ENCODE data around the gene PTPRF.
"Not testable (repeated sequence)": the region's sequence is repeated elsewhere in the genome, so short reads cannot be mapped to it uniquely, and the experiment has no call there.

Gene PTPRF

DNA sequence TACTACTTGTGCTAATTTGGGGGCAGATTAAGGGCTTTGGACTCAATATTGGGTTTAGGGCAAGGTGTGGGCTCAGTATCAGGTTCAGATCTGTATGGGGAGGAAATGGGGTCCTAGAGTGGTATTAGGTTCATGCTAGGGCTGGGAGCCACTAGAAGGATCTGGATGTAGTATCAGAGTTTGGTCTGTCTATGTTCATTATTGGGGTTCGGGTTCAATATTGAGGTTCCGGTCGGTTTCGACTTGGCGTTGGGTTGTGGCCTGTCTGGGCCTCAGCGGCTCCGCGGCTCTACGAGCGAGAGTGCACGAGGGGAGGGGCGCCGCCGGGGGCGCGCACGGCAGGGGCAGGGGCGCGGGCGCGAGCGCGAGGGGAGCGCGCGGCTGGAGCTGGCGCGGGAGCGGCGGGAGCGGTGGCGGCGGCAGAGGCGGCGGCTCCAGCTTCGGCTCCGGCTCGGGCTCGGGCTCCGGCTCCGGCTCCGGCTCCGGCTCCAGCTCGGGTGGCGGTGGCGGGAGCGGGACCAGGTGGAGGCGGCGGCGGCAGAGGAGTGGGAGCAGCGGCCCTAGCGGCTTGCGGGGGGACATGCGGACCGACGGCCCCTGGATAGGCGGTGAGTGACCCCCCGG is at the start of gene PTPRF:
Gene PTPRF (plus strand): TSS at position 401 of the 624 bp plus-strand sequence. CDS start 14,193 bp downstream, outside the sequence.
- peak; percentile 64 for DNase-seq (ENCODE audit: low spot score)

DNA sequence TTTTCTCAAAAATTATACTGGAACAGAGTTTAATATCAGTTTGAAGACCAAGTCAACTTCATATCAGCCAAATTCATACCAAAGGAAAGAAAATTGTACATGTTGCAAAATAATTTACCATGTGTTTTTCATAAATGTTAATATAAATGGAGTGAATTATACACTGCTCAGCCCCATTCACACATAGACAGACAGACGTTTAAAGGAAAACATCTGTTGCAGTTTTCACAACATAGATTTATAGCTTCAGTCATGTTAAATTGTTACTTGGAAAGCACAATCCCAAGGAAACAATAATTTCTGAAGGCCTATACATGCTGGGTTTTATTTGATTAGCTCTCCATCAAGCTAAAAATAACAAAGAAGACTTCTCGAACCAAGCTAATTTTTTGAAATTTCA is 49.2 kb upstream of the PTPRF start:
- no peak for DNase-seq (ENCODE audit: low spot score)

DNA sequence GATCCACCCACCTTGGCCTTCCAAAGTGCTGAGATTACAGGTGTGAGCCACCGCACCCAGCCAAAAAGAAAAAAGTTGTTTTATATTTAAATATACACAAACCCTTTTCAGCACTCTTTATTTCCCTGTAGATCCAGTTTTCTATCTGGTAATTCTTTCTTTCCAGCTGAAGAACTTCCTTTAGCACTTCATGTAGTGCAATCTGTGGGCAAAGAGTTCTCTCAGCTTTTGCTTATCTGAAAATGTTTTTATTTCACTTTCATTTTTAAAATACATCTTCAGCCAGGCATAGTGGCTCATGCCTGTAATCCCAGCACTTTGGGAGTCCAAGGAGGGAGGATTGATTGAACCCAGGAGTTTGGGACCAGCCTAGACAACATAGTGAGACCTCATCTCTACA is 48.5 kb upstream of the PTPRF start:
- DNase-seq (ENCODE audit: low spot score): no peak

DNA sequence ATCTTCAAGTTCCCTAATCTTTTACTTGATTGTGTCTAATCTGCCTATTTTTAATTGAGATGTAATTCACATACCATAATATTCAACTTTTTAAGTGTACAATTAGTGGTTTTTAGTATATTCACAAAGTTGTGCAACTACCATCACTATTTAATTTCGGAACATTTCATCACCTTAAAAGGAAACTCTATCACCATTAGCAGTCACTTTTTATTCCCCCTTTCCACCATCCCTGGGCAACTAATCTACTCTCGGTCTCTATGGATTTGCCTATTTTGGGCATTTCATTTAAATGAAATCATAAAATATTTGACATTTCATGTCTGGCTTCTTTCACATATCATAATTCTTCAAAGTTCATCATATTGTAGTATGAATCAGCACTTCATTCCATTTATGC is 46.3 kb upstream of the PTPRF start:
- no peak for DNase-seq (ENCODE audit: low spot score)

DNA sequence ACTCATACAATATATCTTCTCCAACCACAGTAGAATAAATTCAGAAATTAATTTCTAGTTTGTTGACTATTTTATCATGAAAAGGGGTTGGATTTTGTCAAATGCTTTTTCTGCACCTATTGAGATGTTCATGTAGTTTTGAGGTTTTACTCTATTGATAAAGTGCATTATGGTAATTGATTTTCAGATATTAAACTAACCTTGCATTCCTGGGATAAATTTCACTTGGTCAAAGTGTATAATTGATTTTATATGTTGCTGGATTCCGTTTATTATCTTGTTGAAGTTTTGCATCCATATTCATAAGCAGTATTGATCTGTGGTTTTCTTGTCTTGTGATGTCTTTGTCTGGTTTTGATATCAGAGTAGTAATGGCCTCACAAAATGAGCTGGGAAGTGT is 42.5 kb upstream of the PTPRF start:
- DNase-seq (ENCODE audit: low spot score): no peak

DNA sequence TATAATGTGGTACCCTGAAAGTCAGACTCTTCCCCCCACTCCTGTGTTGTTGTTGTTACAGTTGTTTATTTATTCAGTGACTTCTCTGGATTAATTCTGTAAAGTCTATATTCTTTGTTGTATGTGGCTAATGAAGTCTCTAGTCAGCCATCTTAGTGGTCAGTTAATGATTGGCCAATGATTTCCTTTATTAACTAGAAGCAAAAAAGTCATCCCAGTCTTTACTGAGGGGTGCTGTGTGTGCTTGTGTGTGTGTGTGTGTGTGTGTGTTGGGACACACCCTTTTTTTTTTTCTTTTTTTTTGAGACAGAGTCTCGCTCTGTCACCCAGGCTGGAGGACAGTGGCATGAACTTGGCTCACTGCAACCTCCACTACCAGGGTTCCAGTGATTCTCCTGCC is 39.6 kb upstream of the PTPRF start:
- no peak for DNase-seq (ENCODE audit: low spot score)

DNA sequence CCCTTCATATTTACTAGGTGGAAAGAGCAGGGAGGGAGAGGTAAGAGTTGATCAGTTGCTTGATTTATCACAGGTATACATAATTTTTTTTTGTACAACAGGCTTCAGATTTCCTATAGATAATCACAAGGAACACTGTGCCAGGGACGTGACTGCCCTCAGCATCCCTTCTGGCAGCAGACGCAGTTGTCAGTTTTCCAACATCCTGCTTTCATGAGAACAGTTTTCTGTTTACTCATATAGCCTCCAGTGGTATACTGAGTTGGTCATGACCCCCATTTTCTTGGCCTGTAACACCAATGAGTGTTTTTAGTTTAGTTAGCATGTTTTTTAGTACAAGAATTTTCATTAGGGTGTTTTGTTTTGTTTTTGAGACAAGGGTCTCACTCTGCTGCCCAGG is 37.9 kb upstream of the PTPRF start:
- DNase-seq (ENCODE audit: low spot score): no peak

DNA sequence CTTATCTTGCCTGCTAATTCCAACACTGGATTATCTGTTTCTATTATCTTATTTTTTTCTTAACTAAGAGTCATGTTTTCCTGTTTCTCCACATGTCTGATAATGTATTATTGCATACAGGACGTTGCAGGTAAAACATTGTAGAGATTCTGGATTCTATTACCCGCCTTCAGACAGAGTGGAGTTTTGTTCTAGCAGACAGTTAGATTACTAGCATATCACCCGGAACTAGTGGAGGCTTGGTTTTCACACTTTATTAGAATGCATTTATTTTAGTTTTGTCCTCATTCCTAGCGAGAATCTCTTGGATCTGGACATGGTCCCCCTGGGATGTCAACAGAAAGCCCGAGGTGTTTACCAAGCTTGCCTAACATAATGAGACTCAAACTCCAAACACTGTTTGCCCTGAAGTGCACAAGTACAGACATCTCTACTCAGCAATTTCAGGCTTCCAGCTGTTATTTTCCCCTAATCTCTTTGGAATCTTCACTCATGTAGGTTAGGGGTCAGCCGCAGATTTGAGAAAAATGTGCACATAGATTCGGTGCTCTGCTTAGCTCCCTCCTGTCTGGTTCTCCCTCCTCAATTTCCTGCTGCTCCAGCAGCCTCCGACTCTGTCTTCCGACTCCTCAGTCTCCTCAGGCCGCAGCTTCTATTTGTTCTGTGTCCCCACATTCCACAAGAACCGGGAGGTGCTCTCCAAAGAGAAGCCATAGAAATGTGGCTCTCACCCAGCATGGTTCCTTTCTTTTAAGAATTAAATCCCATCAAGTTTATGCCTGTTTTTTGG is 36.8 kb upstream of the PTPRF start:
- no peak for DNase-seq (ENCODE audit: low spot score)

DNA sequence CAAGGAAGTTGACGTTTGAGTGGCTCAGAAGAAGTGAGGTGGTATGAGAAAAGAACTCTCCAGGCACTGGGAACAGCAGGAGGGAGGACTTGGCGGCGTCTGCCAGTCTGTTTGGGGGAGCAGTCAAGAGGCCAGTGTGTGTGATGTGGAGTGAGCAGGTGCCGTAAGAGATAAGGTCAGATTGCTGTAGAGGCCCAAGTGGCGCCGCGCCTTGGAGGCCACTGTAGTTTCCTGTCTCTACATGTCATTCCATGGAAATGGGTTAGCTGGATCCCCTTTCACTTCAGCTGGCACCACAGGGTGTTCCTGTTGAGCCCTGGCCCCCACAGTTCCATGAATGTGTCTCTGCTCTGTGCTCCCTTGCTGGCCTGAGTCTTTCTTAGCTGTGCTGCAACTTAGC is 35.5 kb upstream of the PTPRF start:
- DNase-seq (ENCODE audit: low spot score): no peak

DNA sequence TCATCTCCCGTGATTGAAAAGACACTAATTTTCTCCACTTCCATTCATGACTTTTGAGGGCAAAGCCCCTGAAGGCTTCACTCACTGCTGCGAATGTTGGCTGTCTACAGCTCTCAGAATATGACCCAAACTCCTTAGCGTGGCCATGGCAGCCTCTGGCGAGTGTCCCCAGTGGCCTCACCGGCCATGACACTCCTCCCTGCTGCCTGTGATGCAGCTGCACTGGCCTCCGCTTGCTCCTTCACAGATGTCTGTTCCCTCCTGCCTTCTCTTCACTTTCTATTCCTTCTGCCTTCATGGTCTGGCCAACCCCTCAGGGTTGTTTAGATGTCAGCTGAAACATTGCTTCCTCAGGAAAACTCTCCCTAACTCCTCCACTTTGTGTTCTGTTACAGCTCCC is 30.8 kb upstream of the PTPRF start:
- DNase-seq (ENCODE audit: low spot score): no peak

DNA sequence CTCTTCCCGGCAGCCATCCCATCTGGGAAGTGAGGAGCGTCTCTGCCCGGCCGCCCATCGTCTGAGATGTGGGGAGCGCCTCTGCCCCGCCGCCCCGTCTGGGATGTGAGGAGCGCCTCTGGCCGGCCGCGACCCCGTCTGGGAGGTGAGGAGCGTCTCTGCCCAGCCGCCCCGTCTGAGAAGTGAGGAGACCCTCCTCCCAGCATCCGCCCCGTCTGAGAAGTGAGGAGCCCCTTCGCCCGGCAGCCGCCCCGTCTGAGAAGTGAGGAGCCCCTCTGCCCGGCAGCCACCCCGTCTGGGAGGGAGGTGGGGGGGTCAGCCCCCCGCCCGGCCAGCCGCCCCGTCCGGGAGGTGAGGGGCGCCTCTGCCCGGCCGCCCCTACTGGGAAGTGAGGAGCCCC is 28.9 kb upstream of the PTPRF start:
- not testable (repeated sequence) for DNase-seq (ENCODE audit: low spot score)

DNA sequence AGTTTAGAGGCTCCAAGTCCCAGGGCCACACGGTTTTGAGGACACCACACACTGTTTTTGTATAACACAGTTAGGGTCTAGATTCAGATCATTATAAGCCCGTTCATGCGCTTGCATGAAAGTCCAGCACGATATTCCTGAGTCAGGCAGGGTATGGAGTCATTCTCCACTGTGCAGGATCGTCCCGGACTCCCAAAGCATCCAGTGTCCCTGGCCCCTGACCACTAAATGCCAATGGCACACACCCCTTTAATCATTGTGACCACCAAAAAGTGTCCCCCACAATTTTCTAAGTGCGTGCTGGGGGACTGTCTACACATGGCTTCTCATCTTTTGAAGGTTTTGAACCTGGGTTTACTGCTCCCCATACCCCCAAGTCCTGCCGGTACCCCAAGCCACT is 27.1 kb upstream of the PTPRF start:
- no peak for DNase-seq (ENCODE audit: low spot score)

DNA sequence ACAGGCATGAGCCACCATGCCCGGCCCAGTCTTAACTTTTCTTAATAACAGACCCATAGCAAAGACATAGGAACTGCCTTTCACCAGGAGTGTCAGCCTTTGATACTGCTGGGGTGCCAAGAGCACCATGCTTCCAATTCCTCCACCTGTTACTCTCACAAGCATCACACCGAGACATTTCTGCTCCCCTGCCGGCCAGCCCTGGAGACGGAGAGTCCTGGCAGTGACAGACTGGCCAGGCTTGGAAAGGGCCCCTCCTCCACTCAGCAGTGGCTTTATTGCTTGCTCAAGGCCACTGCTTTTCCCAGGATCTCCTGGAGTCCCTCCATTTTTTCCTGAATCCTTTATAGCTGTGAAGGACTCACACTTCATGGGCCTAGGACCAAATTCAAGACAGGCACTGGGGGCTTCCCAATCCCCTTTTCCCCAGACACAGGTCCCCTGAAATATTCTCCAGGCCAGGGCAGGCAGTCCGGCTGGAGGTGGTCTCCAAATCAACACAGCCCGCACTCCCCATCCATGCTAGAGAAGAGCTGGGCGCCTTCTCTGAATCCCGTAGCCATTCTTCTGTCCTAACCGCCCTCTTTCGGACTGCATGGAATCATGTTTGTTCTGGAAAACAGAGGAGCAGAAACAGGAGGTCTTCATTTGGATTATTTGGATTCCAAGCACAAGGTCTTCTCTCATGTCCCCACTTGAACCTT is 25.5 kb upstream of the PTPRF start:
- DNase-seq (ENCODE audit: low spot score): no peak

DNA sequence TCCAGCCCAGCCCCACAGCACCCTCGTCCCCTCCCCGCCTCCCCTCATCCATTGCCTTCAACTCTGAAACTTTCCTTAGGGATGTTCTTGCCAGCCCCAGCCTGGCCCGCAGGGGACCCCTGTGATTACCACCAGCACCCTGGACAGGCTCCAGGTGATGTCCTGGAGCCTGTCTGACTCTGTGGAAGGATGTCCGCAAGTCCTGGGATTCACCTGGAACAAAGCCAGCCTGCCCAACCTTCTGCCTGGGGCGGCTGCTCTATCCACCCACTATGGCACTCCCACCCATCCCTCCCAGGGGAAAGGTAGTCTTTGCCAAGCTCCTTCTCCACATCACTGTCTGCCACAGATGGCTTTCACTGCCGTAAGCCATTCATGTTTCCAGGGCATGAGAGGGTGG is 24.4 kb upstream of the PTPRF start:
- DNase-seq (ENCODE audit: low spot score): no peak

DNA sequence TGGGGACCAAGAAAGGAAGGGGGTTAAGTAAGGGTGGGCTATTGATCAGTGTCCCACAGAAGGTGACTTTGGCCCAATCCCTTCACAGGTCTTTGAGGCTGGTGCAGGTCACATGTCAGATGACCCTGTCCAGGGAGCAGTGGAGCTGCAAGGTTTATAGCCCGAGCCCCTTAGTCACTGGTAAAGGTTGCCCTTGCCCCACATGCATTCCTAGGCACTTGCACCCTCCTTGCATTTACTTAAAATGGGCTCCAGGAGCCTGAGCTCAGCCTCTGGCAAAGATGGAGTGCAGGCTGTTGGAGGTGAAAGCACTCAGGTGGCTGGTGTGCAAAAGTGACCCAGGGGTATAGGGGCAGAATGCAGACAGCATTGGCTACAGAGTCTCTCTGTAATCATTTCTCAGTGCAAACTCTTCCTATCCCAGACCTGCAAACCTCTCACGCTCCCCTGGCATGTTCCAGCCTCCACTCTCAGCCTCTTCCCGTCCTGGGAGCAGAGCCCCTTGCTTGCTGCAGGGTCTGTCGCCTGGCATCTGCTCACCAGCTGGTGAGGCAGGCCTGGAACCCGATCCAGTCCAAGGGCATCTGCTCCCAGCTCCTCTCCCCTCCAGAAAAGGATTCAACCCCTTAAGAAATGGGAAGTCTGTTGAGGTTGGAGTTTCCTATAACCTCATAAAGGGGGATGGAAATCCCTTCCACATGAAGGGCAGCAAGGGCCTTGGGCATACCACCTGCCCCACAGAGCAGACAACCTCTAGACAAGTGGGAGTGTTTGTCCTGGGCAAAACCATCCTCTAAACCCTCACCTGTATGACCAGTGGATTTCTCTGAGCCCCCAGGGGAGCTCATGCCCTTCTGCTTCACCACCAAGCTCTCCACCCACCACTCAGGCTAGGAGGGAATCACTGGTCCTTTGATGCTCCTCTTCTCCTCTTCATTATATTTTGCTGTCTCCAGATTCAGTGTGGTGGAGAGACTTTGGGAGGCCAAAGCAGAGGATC is 23.1 kb upstream of the PTPRF start:
- no peak for DNase-seq (ENCODE audit: low spot score)

DNA sequence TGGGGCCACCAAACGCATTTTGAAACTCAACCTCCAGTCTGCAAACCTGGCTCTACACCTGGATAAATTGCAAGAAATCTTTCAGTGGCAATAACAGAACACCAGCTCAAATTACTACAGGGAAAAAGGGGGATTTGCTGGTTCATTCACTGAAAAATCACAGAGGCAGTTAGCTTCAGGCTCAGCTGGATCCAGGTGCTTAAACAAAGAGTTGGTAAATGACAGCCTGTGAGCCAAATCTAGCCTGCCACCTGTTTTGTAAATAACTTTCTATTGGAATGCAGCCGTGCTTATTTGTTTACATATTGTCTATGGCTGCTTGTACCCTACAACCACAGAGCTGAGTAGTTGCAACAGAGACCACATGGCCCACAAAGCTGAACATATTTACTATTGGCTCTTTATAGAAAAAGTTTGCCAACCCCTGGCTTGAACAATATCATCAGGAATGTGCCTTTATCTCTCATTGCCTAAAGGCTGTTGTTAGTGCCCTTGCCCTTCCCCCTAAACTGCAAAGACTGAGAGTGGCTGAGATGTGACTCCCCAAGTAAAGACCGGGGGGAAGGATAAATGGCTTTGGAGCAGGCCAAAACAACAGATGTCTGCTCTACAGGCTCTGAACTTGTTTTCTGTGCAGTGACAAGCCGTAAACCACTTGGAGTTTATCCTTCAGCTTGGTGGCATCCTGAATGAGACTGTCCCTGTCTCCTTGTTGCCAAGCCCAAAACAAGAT is 21.5 kb upstream of the PTPRF start:
- DNase-seq (ENCODE audit: low spot score): no peak

DNA sequence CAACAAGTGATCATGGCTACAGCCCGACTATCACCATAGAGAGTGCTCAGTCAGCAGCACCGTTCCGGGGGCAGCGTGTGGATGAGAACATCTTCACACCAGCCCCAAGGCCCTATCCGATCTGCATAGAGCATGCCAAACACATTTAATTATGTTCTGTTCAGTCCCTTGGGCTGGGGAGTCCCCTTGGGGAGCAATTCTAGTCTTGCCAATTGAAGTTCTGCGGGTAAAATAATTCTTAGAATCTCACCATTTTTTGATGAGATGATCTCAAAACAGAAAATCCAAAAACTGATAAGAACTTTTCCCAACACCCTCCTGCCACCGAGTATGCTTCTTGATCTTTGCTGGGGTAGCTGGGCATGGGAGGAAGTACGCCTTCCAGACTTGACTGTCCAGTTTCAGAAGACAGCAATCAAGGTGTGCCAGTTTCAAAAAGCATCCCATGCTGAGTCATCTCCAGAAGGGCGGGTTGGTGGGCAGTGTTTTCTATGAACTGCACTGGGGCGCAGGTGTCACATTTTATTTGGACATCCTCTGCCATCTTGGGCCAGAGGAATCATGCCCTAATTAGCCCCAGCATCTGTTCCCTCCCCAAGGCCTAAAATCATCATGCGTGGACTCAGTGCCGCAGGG is 20.8 kb upstream of the PTPRF start:
- no peak for DNase-seq (ENCODE audit: low spot score)

DNA sequence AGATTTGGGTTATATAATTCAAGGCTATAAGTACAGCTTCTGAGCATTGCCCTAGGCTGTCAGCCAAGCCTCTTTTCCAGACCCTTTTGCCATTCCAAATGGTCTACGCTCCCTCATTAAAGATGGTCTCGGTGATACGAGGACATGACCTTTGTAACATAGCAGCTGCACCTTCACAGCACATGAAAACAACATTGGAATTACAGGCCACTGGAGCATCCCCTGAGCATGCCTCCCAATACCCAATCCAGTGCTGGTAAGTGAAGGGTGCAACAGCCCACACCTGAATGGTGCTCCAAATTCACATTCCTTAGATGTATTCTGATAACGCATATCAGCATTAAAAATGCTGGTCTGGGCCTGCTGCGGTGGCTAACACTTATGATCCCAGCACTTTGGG is 20.1 kb upstream of the PTPRF start:
- no peak for DNase-seq (ENCODE audit: low spot score)

DNA sequence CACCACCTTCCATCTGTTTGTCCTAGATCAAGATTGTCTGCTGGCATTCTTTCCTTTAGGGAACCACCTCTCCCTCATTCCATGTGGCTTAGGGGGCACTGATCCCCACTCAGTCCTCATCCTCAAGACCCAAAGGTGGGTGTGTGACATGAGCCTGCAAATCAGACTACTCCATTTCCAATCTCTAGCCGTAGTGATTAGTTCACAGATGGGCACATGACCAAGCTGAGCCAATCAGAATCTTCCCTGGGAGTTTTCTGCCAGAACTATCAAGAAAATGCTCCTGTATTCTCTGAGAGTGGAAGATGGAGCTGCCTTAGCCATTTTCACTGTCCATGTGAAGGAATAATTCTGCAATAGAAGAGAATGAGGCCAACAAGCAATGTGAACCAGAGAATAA is 19.3 kb upstream of the PTPRF start:
- no peak for DNase-seq (ENCODE audit: low spot score)

DNA sequence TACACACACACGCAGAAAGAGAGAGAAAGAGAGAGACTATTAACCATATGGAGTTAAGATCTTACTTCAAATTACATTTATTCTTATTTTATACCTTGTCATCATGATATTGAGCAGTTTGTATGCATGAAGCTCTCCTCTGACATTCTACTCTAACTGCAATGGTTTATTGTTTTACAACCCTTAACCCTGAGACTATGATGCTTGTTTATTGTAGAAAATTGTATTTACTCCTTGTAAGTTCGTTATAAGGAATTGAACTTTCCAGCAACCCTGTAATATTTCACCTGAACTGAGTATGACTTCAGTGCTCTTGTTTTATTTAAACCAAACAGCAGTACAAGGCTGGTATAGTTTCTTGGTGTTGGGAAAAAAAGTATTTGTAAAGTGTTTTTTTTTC is 18.6 kb upstream of the PTPRF start:
- no peak for DNase-seq (ENCODE audit: low spot score)

DNA sequence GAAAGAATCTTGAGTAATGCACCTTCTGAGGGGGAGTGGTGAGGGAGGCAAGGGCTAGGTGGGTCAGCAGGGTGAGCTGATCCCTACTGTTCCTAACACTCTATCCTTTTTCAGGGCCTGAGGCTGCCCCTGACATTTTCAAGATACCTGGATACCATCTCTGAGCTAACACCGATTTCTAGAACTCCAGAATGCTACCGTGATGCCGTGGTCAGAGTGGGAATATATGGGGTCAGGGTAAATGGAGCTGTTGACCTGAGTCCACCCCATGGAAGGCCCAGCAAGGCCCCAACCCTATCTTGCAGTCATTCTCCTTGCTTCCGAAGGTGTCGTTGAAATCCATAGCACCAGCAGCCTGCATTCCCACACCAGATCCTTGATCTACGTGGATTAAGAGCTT is 18.0 kb upstream of the PTPRF start:
- no peak for DNase-seq (ENCODE audit: low spot score)

All from germinal center (tissue), 1 donor.